HepG2 (cell line): ENCODE measurements around the gene HCRTR1. TPM values are rescaled to one million over a fixed set of nuclear protein-coding genes. Genes with fewer than 3 reads are reported as not detected.

Source experiments
- ATF7-NPFF ChIP-seq: sonication (generic); formaldehyde crosslinking; IDR thresholded peaks from 2 replicates; pipeline ENCODE4 v1.8.1; 2023; ENCODE audit warnings: mild to moderate bottlenecking, low read depth, missing genetic modification reagents, moderate library complexity
- CCAR2 ChIP-seq: fragments of 200-400 bp; formaldehyde crosslinking; optimal IDR thresholded peaks from 2 replicates; pipeline ENCODE3; 2018; ENCODE audit warnings: low read depth, mild to moderate bottlenecking, low read length, moderate library complexity
- CERS6 ChIP-seq: sonication (generic); formaldehyde crosslinking; IDR thresholded peaks from 2 replicates; pipeline ENCODE4 v1.5.0; 2020; ENCODE audit warnings: missing genetic modification reagents
- ELF4 ChIP-seq: sonication (generic); formaldehyde crosslinking; IDR thresholded peaks from 2 replicates; pipeline ENCODE4 v1.5.0; 2020; ENCODE audit warnings: missing genetic modification reagents, mild to moderate bottlenecking, moderate library complexity, borderline replicate concordance
- FOXA3 ChIP-seq: IDR thresholded peaks from 2 replicates; pipeline ENCODE4 v1.6.1; 2016; ENCODE audit warnings: missing genetic modification reagents, missing compliant biosample characterization
- KAT8 ChIP-seq: IDR thresholded peaks from 2 replicates; pipeline ENCODE4 v1.6.1; 2016; ENCODE audit warnings: missing genetic modification reagents, missing compliant biosample characterization
- KDM3A ChIP-seq: IDR thresholded peaks from 2 replicates; pipeline ENCODE4 v1.6.1; 2018; ENCODE audit warnings: low read depth, missing compliant biosample characterization
- LCORL ChIP-seq, 2 experiments: fragments of 450-650 bp in 1 of 2; sonication (generic) in 1 of 2; formaldehyde crosslinking in 1 of 2; IDR thresholded peaks; 2 replicates each; pipeline versions ENCODE4 v1.5.0 to v1.6.1; 2017 to 2020; ENCODE audit warnings: antibody characterized with exemption in 1 of 2, missing genetic modification reagents in 1 of 2
- RELA ChIP-seq: sonication (generic); formaldehyde crosslinking; IDR thresholded peaks from 2 replicates; pipeline ENCODE4 v1.4.0; 2020; ENCODE audit warnings: missing genetic modification reagents
- RXRB ChIP-seq: IDR thresholded peaks from 2 replicates; pipeline ENCODE4 v1.6.1; 2016; ENCODE audit warnings: borderline replicate concordance, missing genetic modification reagents, missing compliant biosample characterization
- SMC3 ChIP-seq: IDR thresholded peaks from 2 replicates; pipeline ENCODE4 v1.6.1; 2011; ENCODE audit warnings: low read length, improper control_type of control experiment
- ZBTB3 ChIP-seq: sonication (generic); formaldehyde crosslinking; IDR thresholded peaks from 2 replicates; pipeline ENCODE4 v1.4.0; 2020; ENCODE audit warnings: low read depth, mild to moderate bottlenecking, moderate library complexity, missing genetic modification reagents, borderline replicate concordance
- ZNF274 ChIP-seq: sonication (generic); formaldehyde crosslinking; IDR thresholded peaks from 2 replicates; pipeline ENCODE4 v1.5.1; 2020; ENCODE audit warnings: mild to moderate bottlenecking, missing genetic modification reagents
- ZNF451 ChIP-seq: sonication (generic); formaldehyde crosslinking; IDR thresholded peaks from 2 replicates; pipeline ENCODE4 v1.5.0; 2020; ENCODE audit warnings: mild to moderate bottlenecking, missing genetic modification reagents
- ZNF652 ChIP-seq: IDR thresholded peaks from 2 replicates; pipeline ENCODE4 v1.6.1; 2016; ENCODE audit warnings: low read depth, borderline replicate concordance
- ZNF691 ChIP-seq: sonication (generic); formaldehyde crosslinking; IDR thresholded peaks from 2 replicates; pipeline ENCODE4 v1.4.0; 2020; ENCODE audit warnings: missing genetic modification reagents, low read depth, mild to moderate bottlenecking, borderline replicate concordance
- ZNF749 ChIP-seq: sonication (generic); formaldehyde crosslinking; IDR thresholded peaks from 2 replicates; pipeline ENCODE4 v1.8.0; 2022; ENCODE audit warnings: mild to moderate bottlenecking, missing genetic modification reagents, moderate library complexity, borderline replicate concordance
- polyA plus RNA-seq, 8 experiments: library from polyadenylated mRNA; depleted of rRNA in 3 of 8; stranded (reverse) in 7 of 8; unstranded in 1 of 8; fragments of >200 nt; fragmentation: Illumina TruSeq in 4 of 8; extraction: Trizol in 4 of 8; gene quantifications; 2 replicates each; pipeline versions ENCODE4 v1.2.1 to v1.2.3, GENCODE V29; 2011 to 2016; ENCODE audit warnings: low read depth in 4 of 8, missing spikeins in 1 of 8, mixed read lengths in 1 of 8; ENCODE audit not compliant: insufficient read depth in 1 of 8
- total RNA-seq, 5 experiments: library from RNA; depleted of rRNA; stranded (reverse); fragments of >200 nt; fragmentation: Illumina TruSeq; extraction: Trizol; gene quantifications; 2 replicates each; pipeline ENCODE4 v1.2.3, GENCODE V29; 2016; ENCODE audit warnings: low read depth in 1 of 5
- TF ChIP-seq, protein P1 (sequence below): IDR thresholded peaks from 2 replicates; pipeline ENCODE4 v1.6.1; 2016; ENCODE audit warnings: missing compliant biosample characterization, missing genetic modification reagents, borderline replicate concordance
- TF ChIP-seq, protein P2 (sequence below): sonication (generic); formaldehyde crosslinking; IDR thresholded peaks from 2 replicates; pipeline ENCODE4 v1.4.0; 2020; ENCODE audit warnings: missing genetic modification reagents
- TF ChIP-seq, protein P3 (sequence below): sonication (generic); formaldehyde crosslinking; IDR thresholded peaks from 2 replicates; pipeline ENCODE4 v1.8.0; 2022; ENCODE audit warnings: missing genetic modification reagents, low read depth, mild to moderate bottlenecking, borderline replicate concordance
- TF ChIP-seq, protein P4 (sequence below): sonication (generic); formaldehyde crosslinking; IDR thresholded peaks from 2 replicates; pipeline ENCODE4 v1.5.0; 2020; ENCODE audit warnings: mild to moderate bottlenecking, missing genetic modification reagents

HCRTR1 gene
- total and polyA plus RNA-seq, 2 of the 13 experiments (the other 11 are each of a cell fraction or from before 2014, with no cell fraction given) = not detected

- TF ChIP-seq, protein P1, sequence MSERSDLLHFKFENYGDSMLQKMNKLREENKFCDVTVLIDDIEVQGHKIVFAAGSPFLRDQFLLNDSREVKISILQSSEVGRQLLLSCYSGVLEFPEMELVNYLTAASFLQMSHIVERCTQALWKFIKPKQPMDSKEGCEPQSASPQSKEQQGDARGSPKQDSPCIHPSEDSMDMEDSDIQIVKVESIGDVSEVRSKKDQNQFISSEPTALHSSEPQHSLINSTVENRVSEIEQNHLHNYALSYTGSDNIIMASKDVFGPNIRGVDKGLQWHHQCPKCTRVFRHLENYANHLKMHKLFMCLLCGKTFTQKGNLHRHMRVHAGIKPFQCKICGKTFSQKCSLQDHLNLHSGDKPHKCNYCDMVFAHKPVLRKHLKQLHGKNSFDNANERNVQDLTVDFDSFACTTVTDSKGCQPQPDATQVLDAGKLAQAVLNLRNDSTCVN (CRISPR knock-in tag) = no peak
- TF ChIP-seq, protein P2, sequence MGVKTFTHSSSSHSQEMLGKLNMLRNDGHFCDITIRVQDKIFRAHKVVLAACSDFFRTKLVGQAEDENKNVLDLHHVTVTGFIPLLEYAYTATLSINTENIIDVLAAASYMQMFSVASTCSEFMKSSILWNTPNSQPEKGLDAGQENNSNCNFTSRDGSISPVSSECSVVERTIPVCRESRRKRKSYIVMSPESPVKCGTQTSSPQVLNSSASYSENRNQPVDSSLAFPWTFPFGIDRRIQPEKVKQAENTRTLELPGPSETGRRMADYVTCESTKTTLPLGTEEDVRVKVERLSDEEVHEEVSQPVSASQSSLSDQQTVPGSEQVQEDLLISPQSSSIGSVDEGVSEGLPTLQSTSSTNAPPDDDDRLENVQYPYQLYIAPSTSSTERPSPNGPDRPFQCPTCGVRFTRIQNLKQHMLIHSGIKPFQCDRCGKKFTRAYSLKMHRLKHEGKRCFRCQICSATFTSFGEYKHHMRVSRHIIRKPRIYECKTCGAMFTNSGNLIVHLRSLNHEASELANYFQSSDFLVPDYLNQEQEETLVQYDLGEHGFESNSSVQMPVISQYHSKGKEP (CRISPR knock-in tag) = no peak
- TF ChIP-seq FOXA3 (CRISPR knock-in tag) (peak; percentile 50), CCAR2 (no peak), ATF7-NPFF (CRISPR knock-in tag) (peak; percentile 72; the same call in 1 of the 2 replicates), CERS6 (no peak), RELA (CRISPR knock-in tag) (no peak), ELF4 (no peak), ZBTB3 (CRISPR knock-in tag) (no peak), ZNF274 (CRISPR knock-in tag) (no peak), ZNF749 (CRISPR knock-in tag) (0 out of 2 replicates have a peak, but pooled peaks have one; percentile 35), ZNF652 (CRISPR knock-in tag) (no peak), RXRB (CRISPR knock-in tag) (peak; percentile 96), KAT8 (0 out of 2 replicates have a peak, but pooled peaks have one; percentile 16), KDM3A (no peak), LCORL (IDR thresholded peaks at IDR 0.05) (no peak), LCORL (CRISPR knock-in tag; IDR thresholded peaks at IDR 0.05) (peak; percentile 96), ZNF691 (no peak), SMC3 (no peak; the same call in 1 of the 2 replicates), ZNF451 (CRISPR knock-in tag) (no peak; the same call in 1 of the 2 replicates)
- TF ChIP-seq, protein P3, sequence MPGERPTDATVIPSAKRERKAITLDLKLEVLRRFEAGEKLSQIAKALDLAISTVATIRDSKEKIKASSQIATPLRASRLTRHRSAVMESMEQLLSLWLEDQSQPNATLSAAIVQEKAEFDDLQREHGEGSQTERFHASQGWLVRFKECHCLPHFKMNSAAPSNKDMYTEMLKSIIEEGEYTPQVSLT (CRISPR knock-in tag) = no peak
- TF ChIP-seq, protein P4, sequence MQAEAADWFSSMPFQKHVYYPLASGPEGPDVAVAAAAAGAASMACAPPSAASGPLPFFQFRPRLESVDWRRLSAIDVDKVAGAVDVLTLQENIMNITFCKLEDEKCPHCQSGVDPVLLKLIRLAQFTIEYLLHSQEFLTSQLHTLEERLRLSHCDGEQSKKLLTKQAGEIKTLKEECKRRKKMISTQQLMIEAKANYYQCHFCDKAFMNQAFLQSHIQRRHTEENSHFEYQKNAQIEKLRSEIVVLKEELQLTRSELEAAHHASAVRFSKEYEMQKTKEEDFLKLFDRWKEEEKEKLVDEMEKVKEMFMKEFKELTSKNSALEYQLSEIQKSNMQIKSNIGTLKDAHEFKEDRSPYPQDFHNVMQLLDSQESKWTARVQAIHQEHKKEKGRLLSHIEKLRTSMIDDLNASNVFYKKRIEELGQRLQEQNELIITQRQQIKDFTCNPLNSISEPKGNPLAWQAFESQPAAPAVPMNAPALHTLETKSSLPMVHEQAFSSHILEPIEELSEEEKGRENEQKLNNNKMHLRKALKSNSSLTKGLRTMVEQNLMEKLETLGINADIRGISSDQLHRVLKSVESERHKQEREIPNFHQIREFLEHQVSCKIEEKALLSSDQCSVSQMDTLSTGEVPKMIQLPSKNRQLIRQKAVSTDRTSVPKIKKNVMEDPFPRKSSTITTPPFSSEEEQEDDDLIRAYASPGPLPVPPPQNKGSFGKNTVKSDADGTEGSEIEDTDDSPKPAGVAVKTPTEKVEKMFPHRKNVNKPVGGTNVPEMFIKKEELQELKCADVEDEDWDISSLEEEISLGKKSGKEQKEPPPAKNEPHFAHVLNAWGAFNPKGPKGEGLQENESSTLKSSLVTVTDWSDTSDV = no peak
Observed at GRCh38 chr1:31575369-31576140, 41.9 kb upstream of the HCRTR1 start (continued).
